ENCODE data around the gene NRXN3.

The NRXN3 gene

DNA sequence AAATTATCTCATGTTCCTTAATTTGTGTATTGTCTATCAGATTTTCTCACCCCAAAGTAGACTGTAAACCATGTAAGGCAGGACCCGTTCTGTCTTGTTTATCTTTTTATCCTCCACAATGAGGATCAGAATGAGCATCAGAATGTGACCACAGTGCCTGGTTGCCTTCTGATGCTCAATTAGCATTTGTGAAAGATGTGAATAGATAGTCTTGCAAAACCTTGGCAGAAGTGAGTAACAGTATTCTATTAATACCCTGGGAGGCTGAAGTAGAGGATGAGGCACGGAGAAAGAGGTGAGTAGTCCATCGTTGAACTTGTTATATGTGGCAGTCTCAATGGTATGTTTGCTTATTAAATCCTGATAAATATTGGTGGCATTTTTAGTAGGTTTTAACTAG is 781.4 kb downstream of the NRXN3 start:
- Histone ChIP-seq H3K36me3 (ENCODE audit: control insufficient read depth, insufficient read depth, low read length) (no peaks in the 10 kb centered on the region), H3K4me3 (replicated peaks; ENCODE audit: low read depth, low read length) (no peak overlapping the region), H3K27me3 (replicated peaks; ENCODE audit: control insufficient read depth, insufficient read depth, low read length) (no peaks in the 10 kb centered on the region)
- no peak for TF ChIP-seq CTCF (IDR thresholded peaks at IDR 0.05; ENCODE audit: insufficient read depth, low read length, poor library complexity, severe bottlenecking)
- no peak for DNase-seq (ENCODE audit: extremely low read depth, insufficient read length)

GRCh38 chr14:78959674-78960264 is 789.6 kb downstream of the NRXN3 start:
- Histone ChIP-seq H3K27me3 (replicated peaks; ENCODE audit: control insufficient read depth, insufficient read depth, low read length) (no peaks in the 10 kb centered on the region), H3K36me3 (ENCODE audit: control insufficient read depth, insufficient read depth, low read length) (no peaks in the 10 kb centered on the region), H3K4me3 (replicated peaks; ENCODE audit: low read depth, low read length) (no peak overlapping the region)
- peak; percentile 87 for TF ChIP-seq CTCF (IDR thresholded peaks at IDR 0.05; ENCODE audit: insufficient read depth, low read length, poor library complexity, severe bottlenecking)
- DNase-seq (ENCODE audit: extremely low read depth, insufficient read length) = peak; percentile 0

- Histone ChIP-seq H3K36me3 (ENCODE audit: control insufficient read depth, insufficient read depth, low read length) (no peaks in the 10 kb centered on the region), H3K4me3 (replicated peaks; ENCODE audit: low read depth, low read length) (no peak overlapping the region), H3K27me3 (replicated peaks; ENCODE audit: control insufficient read depth, insufficient read depth, low read length) (no peaks in the 10 kb centered on the region)
- no peak for DNase-seq (ENCODE audit: extremely low read depth, insufficient read length)
- no peak for TF ChIP-seq CTCF (IDR thresholded peaks at IDR 0.05; ENCODE audit: insufficient read depth, low read length, poor library complexity, severe bottlenecking)
Measured at GRCh38 chr14:78967111-78967809, 797.1 kb downstream of the NRXN3 start.

GRCh38 chr14:78968265-78968664 is 798.1 kb downstream of the NRXN3 start:
- TF ChIP-seq CTCF (IDR thresholded peaks at IDR 0.05; ENCODE audit: insufficient read depth, low read length, poor library complexity, severe bottlenecking) = no peak
- Histone ChIP-seq H3K27me3 (replicated peaks; ENCODE audit: control insufficient read depth, insufficient read depth, low read length) (no peaks in the 10 kb centered on the region), H3K36me3 (ENCODE audit: control insufficient read depth, insufficient read depth, low read length) (no peaks in the 10 kb centered on the region), H3K4me3 (replicated peaks; ENCODE audit: low read depth, low read length) (no peak overlapping the region)
- DNase-seq (ENCODE audit: extremely low read depth, insufficient read length) = no peak

DNA sequence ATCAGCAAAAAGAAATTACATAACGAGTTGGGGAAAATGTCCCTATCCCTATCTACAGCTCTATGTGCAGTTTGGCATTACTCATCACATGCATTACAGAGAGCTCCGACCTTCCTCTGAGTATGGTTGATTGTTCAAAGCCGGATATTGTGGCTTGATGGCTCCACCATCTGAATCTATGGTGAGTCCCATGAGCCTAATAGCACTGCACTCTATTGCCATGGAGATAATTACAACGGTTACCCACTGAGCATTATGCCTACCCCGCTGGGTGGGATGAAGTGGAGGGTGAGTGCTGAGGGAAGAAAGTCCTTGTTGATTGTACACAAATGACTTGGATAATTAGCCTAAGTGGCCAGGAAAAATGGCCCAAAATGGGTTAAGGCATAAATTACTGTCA is 800.5 kb downstream of the NRXN3 start:
- no peak for TF ChIP-seq CTCF (IDR thresholded peaks at IDR 0.05; ENCODE audit: insufficient read depth, low read length, poor library complexity, severe bottlenecking)
- no peaks in the 10 kb centered on the region for H3K36me3 ChIP-seq (ENCODE audit: control insufficient read depth, insufficient read depth, low read length)
- no peak for DNase-seq (ENCODE audit: extremely low read depth, insufficient read length)
- no peak overlapping the region for H3K4me3 ChIP-seq (replicated peaks; ENCODE audit: low read depth, low read length)
- no peaks in the 10 kb centered on the region for H3K27me3 ChIP-seq (replicated peaks; ENCODE audit: control insufficient read depth, insufficient read depth, low read length)

Data from GM06990 (cell line).